Neuronal stem cell (in vitro differentiated cells): Measurements from ENCODE around the gene PPARG.

Experiments
- DNase-seq: peaks from one replicate; pipeline ENCODE4 v3.0.0-alpha.2; 2013; ENCODE audit warnings: low spot score
- H2AFZ ChIP-seq: one replicate; pipeline ENCODE4 v1.6.1; 2013; ENCODE audit warnings: mild to moderate bottlenecking, low read length, inconsistent platforms
- H2AK5ac ChIP-seq: 2 replicates; pipeline ENCODE4 v1.6.1; 2013; ENCODE audit warnings: low read depth, mild to moderate bottlenecking, inconsistent platforms, low read length, moderate library complexity, mixed read lengths
- H2BK120ac ChIP-seq: 2 replicates; pipeline ENCODE4 v1.6.1; 2013; ENCODE audit warnings: low read depth, mild to moderate bottlenecking, inconsistent platforms, low read length, moderate library complexity, mixed read lengths
- H2BK12ac ChIP-seq: one replicate; pipeline ENCODE4 v1.6.1; 2013; ENCODE audit warnings: low read length, inconsistent platforms
- H2BK15ac ChIP-seq: 2 replicates; pipeline ENCODE4 v1.6.1; 2013; ENCODE audit warnings: mild to moderate bottlenecking, low read length, inconsistent platforms, mixed read lengths
- H2BK5ac ChIP-seq: one replicate; pipeline ENCODE4 v1.6.1; 2013; ENCODE audit warnings: inconsistent platforms, mild to moderate bottlenecking, low read length, moderate library complexity
- H3K14ac ChIP-seq: one replicate; pipeline ENCODE4 v1.6.1; 2013; ENCODE audit warnings: low read length, inconsistent platforms
- H3K18ac ChIP-seq: 2 replicates; pipeline ENCODE4 v1.6.1; 2013; ENCODE audit warnings: low read length, inconsistent platforms
- H3K23ac ChIP-seq: 2 replicates; pipeline ENCODE4 v1.6.1; 2013; ENCODE audit warnings: low read depth, mild to moderate bottlenecking, mixed read lengths, low read length, inconsistent platforms; ENCODE audit not compliant: poor library complexity
- H3K27ac ChIP-seq: replicated peaks from 3 replicates; pipeline ENCODE4 v1.5.1; 2013; ENCODE audit warnings: low read length, inconsistent platforms
- H3K27me3 ChIP-seq, 3 experiments: 2 replicates each; pipeline ENCODE4 v1.6.1; 2013; ENCODE audit warnings: low read length in 3 of 3, mild to moderate bottlenecking in 2 of 3, inconsistent platforms in 1 of 3, low read depth in 1 of 3, mixed read lengths in 1 of 3, moderate library complexity in 1 of 3; ENCODE audit not compliant: control insufficient read depth in 3 of 3, insufficient read depth in 3 of 3
- H3K36me3 ChIP-seq, 2 donors: replicated peaks in 1 of 2; 2 replicates each; pipeline ENCODE4 v1.6.1; 2013; ENCODE audit warnings: low read length in 2 of 2; ENCODE audit not compliant: control insufficient read depth in 2 of 2, insufficient read depth in 2 of 2
- H3K4ac ChIP-seq: 2 replicates; pipeline ENCODE4 v1.6.1; 2013; ENCODE audit warnings: inconsistent platforms, mild to moderate bottlenecking, low read length, moderate library complexity
- H3K4me1 ChIP-seq, 2 donors: 1 replicate in 1 of 2; 2 replicates in 1 of 2; pipeline ENCODE4 v1.6.1; 2013; ENCODE audit warnings: low read length in 2 of 2, low read depth in 1 of 2; ENCODE audit not compliant: control insufficient read depth in 2 of 2, insufficient read depth in 1 of 2
- H3K4me2 ChIP-seq: one replicate; pipeline ENCODE4 v1.6.1; 2013; ENCODE audit warnings: mild to moderate bottlenecking, low read length, inconsistent platforms; ENCODE audit not compliant: insufficient read depth, poor library complexity, severe bottlenecking
- H3K4me3 ChIP-seq, 2 donors: 2 replicates each; pipeline ENCODE4 v1.5.1; 2013; ENCODE audit warnings: low read length in 2 of 2, mild to moderate bottlenecking in 2 of 2, inconsistent platforms in 1 of 2, moderate library complexity in 1 of 2
- H3K79me1 ChIP-seq: one replicate; pipeline ENCODE4 v1.6.1; 2013; ENCODE audit warnings: low read depth, mild to moderate bottlenecking, inconsistent platforms, low read length, moderate library complexity
- H3K9ac ChIP-seq: one replicate; pipeline ENCODE4 v1.6.1; 2013; ENCODE audit warnings: mild to moderate bottlenecking, low read depth, low read length, inconsistent platforms; ENCODE audit not compliant: poor library complexity
- H3K9me3 ChIP-seq, 2 donors: replicated peaks in 1 of 2; 2 replicates each; pipeline versions ENCODE3 to v1.6.1; 2013; ENCODE audit warnings: low read length in 2 of 2, mild to moderate bottlenecking in 2 of 2, inconsistent platforms in 1 of 2, low read depth in 1 of 2, mixed read lengths in 1 of 2, moderate library complexity in 1 of 2; ENCODE audit not compliant: control insufficient read depth in 2 of 2, insufficient read depth in 1 of 2
- H4K8ac ChIP-seq: one replicate; pipeline ENCODE4 v1.6.1; 2013; ENCODE audit warnings: low read depth, mild to moderate bottlenecking, inconsistent platforms, low read length, moderate library complexity
- H4K91ac ChIP-seq: one replicate; pipeline ENCODE4 v1.6.1; 2013; ENCODE audit warnings: low read length, low read depth, mild to moderate bottlenecking, inconsistent platforms; ENCODE audit not compliant: poor library complexity
- WGBS, 2 donors: extraction: QIAGEN DNeasy Blood & Tissue Kit; methylation state at CpG; one replicate each; pipeline ENCODE4 v1.1.7; 2013; ENCODE audit warnings: missing lambda C conversion rate in 2 of 2, mixed read lengths in 1 of 2; ENCODE audit not compliant: insufficient read length in 2 of 2, insufficient replicate concordance in 1 of 2; ENCODE audit errors: extremely low coverage in 2 of 2; 5-methylcytosine and 5-hydroxymethylcytosine counted together

PPARG gene

DNA sequence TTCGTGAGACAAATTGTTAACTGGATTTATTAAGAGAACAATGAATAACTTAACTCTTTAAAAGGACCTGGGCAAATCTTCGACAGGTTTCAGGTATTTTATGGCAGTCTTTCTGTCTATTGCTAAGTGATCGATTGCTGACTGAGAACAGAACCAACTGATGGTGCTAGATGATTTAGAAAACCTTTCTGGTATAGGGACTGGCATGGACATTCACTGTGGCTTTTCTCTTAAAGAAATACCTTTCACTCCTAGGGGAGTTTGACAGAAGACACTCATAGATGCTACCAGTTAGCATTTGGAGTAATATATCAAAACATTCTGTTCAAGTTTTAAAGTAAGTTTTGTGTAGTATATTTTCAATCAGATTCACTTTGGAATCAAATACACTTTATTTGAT, 654 bp downstream of the PPARG start:
- Histone ChIP-seq H2AFZ (no peak overlapping the region), H3K9me3 (no peaks in the 10 kb centered on the region), H3K4me2 (no peak overlapping the region), H3K4ac (no peak overlapping the region), H2BK120ac (no peak overlapping the region), H3K27ac (no peak overlapping the region), H3K18ac (no peak overlapping the region), H3K9ac (no peak overlapping the region), H3K4me1 (no peaks in the 10 kb centered on the region), H4K8ac (no peak overlapping the region), H2BK12ac (no peak overlapping the region), H2BK5ac (no peak overlapping the region), H2BK15ac (no peak overlapping the region), H3K23ac (no peak overlapping the region), H4K91ac (no peak overlapping the region), H3K36me3 (no peaks in the 10 kb centered on the region), H3K79me1 (no peaks in the 10 kb centered on the region), H3K27me3 (peaks cover 8 to 76% (median 25%) of the 10 kb centered on the region in 3 experiments), H2AK5ac (no peak overlapping the region), H3K4me3 (no peak overlapping the region), H3K14ac (no peak overlapping the region)
- no peak for DNase-seq
- WGBS, 2 donors = no CpG with 5 or more reads among the region's 3 CpGs

DNA sequence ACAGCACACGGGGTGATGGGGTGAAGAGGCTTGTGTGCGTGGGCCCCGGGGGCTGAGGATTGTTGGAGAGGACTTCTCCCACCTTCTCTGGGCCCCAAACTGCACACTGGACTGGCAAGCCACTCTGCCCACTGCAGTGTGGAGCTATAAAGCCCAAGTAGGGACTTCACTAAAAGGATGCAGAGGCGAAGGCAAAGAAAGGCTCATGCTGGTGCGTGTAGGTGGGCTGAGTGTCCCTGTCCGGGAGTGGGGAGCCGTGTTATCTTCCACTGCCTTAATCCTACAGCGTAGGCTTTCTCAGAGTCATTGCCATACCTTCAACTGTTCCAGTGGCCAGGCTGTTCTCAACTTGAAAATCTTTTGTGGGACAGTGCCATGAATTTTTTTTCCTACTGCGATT, 3.9 kb downstream of the PPARG start:
- no peak overlapping the region for H4K8ac ChIP-seq
- no peak overlapping the region for H3K27ac ChIP-seq
- no CpG with 5 or more reads among the region's 9 CpGs for WGBS, 2 donors
- no peak for DNase-seq
- peaks cover 8 to 58% (median 15%) of the 10 kb centered on the region in 3 experiments for H3K27me3 ChIP-seq
- no peaks in the 10 kb centered on the region for H3K79me1 ChIP-seq
- no peak overlapping the region for H2AK5ac ChIP-seq
- H3K4me2 ChIP-seq = no peak overlapping the region
- no peak overlapping the region for H2BK5ac ChIP-seq
- no peak overlapping the region for H2BK15ac ChIP-seq
- no peak overlapping the region for H2BK120ac ChIP-seq
- no peak overlapping the region for H3K14ac ChIP-seq
- no peak overlapping the region for H2BK12ac ChIP-seq
- no peak overlapping the region for H3K4ac ChIP-seq
- no peaks in the 10 kb centered on the region for H3K9me3 ChIP-seq
- H3K18ac ChIP-seq = peak overlapping the region; percentile 3
- no peak overlapping the region for H4K91ac ChIP-seq
- no peak overlapping the region for H3K23ac ChIP-seq
- no peak overlapping the region for H2AFZ ChIP-seq
- H3K4me1 ChIP-seq = peaks cover 0 to 3% of the 10 kb centered on the region in 2 donors
- no peak overlapping the region for H3K9ac ChIP-seq
- H3K36me3 ChIP-seq = no peaks in the 10 kb centered on the region
- no peak overlapping the region for H3K4me3 ChIP-seq

DNA sequence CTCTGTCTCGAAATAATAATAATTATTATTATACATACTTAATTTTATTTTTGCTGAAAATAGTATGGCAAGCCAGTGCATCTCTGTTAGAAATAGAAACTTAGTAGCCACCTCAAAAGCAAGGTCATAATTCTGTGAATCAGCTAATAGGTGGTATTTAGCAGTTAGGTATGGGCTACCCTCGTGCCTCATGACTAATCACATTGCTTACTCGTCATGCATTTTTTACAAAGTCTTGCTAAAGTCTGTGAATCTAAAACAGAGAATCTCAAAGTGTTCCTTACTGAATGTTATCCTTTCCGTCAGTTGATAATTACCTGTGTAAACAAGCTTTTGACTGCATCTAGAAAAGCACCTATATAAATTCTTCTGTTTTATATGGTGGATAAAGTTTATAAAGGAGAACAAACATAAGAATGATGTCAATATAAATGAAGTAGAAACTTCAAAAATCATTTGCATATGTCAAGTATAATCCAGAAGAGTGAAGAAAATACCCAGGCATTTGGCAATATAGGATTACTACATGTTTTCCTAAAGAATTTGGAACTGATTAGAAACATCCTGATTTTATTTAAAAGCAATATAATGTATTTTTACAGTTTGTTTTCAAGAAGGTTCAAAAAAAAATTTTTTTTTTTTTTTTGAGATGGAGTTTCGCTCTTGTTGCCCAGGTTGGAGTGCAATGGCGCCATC, 6.2 kb downstream of the PPARG start:
- Histone ChIP-seq H2BK15ac (no peak overlapping the region), H3K4me3 (no peak overlapping the region), H3K9ac (no peak overlapping the region), H3K23ac (no peak overlapping the region), H3K27me3 (peaks cover 0 to 35% (median 0%) of the 10 kb centered on the region in 3 experiments), H2BK12ac (no peak overlapping the region), H3K79me1 (no peaks in the 10 kb centered on the region), H3K27ac (no peak overlapping the region), H4K91ac (no peak overlapping the region), H3K36me3 (no peaks in the 10 kb centered on the region), H2AK5ac (no peak overlapping the region), H2BK120ac (no peak overlapping the region), H3K9me3 (no peaks in the 10 kb centered on the region), H3K14ac (no peak overlapping the region), H2AFZ (no peak overlapping the region), H3K18ac (no peak overlapping the region), H2BK5ac (no peak overlapping the region), H3K4ac (no peak overlapping the region), H3K4me1 (peaks cover 0 to 3% of the 10 kb centered on the region in 2 donors), H3K4me2 (no peak overlapping the region), H4K8ac (no peak overlapping the region)
- DNase-seq = no peak
- WGBS, 2 donors = no CpG with 5 or more reads among the region's 6 CpGs

DNA sequence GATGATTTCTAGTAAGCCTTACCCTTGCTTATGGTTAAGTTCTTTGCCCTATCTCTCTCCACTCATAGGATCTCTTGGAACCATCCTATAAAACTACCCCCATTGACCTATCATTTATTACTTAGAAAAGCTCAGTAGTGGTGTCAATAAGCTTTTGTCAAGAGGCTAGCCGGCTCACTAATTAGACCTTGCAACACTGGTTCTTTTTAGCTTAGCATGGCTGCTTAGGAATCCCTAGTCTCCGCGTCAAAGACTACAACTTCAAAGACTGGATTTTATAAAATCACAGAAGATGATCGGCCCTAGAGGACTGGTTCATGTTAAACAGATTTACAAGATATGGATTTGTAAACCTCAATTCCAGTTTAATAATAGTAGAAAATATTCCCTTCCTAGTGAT, 7.6 kb downstream of the PPARG start:
- H3K14ac ChIP-seq = no peak overlapping the region
- no peak overlapping the region for H3K4me3 ChIP-seq
- no peak overlapping the region for H2BK15ac ChIP-seq
- no peaks in the 10 kb centered on the region for H3K79me1 ChIP-seq
- no peak overlapping the region for H3K9ac ChIP-seq
- peak; percentile 33 for DNase-seq
- no peak overlapping the region for H2BK12ac ChIP-seq
- no peak overlapping the region for H3K4me2 ChIP-seq
- H3K9me3 ChIP-seq = no peaks in the 10 kb centered on the region
- no peaks in the 10 kb centered on the region for H3K36me3 ChIP-seq
- H2AK5ac ChIP-seq = no peak overlapping the region
- no peak overlapping the region for H4K91ac ChIP-seq
- H3K4me1 ChIP-seq = peaks cover 0 to 3% of the 10 kb centered on the region in 2 donors
- no peak overlapping the region for H3K23ac ChIP-seq
- no peak overlapping the region for H3K4ac ChIP-seq
- H2BK5ac ChIP-seq = no peak overlapping the region
- H3K27ac ChIP-seq = no peak overlapping the region
- no peak overlapping the region for H4K8ac ChIP-seq
- no peak overlapping the region for H2BK120ac ChIP-seq
- no peak overlapping the region for H3K18ac ChIP-seq
- WGBS, 2 donors = no CpG with 5 or more reads among the region's 4 CpGs
- H3K27me3 ChIP-seq = peaks cover 0 to 21% (median 0%) of the 10 kb centered on the region in 3 experiments
- no peak overlapping the region for H2AFZ ChIP-seq
